WTC11 (cell line): ENCODE measurements around the gene NLRP6. TPM values are rescaled to one million over a fixed set of nuclear protein-coding genes. Genes with fewer than 3 reads are reported as not detected.

Source experiments
- ATAC-seq: fragments of 200-7000 bp; cut with Tn5 transposase; 2 replicates; pipeline ENCODE4 v1.10.0; 2021; ENCODE audit warnings: mild to moderate bottlenecking, moderate library complexity
- CTCF ChIA-PET: fragments of 300-600 bp; sonication (Branson Sonifier 250); formaldehyde crosslinking; loops from one replicate; lab custom pipeline; 2021; ENCODE audit warnings: antibody characterized with exemption; lab: Charles Lee
- POLR2A ChIA-PET: fragments of 350-600 bp; sonication (Branson Sonifier 250); formaldehyde crosslinking; loops from one replicate; lab custom pipeline; 2021; ENCODE audit warnings: antibody characterized with exemption; lab: Charles Lee
- DNase-seq: peaks from one replicate; pipeline ENCODE4 v3.0.0; 2021; ENCODE audit warnings: low spot score
- H3K27ac Mint-ChIP-seq: 2 replicates; pipeline ENCODE4 v1.8.0; 2021; ENCODE audit warnings: mixed read lengths
- H3K27me3 Mint-ChIP-seq: 2 replicates; pipeline ENCODE4 v1.8.0; 2021; ENCODE audit warnings: low read depth, mild to moderate bottlenecking, moderate library complexity, mixed read lengths
- H3K36me3 Mint-ChIP-seq: 2 replicates; pipeline ENCODE4 v1.8.0; 2021; ENCODE audit warnings: mixed read lengths
- H3K4me1 Mint-ChIP-seq: 2 replicates; pipeline ENCODE4 v1.8.0; 2022; ENCODE audit warnings: mixed read lengths
- H3K4me3 Mint-ChIP-seq: 2 replicates; pipeline ENCODE4 v1.8.0; 2021; ENCODE audit warnings: mild to moderate bottlenecking, moderate library complexity, mixed read lengths
- H3K9me3 Mint-ChIP-seq: 2 replicates; pipeline ENCODE4 v1.8.0; 2021; ENCODE audit warnings: mixed read lengths
- AFF4 ChIP-seq: sonication (generic); formaldehyde crosslinking; IDR thresholded peaks from 2 replicates; pipeline ENCODE4 v1.8.1; 2023; ENCODE audit warnings: mild to moderate bottlenecking, missing genetic modification reagents, borderline replicate concordance
- ATF2 ChIP-seq: sonication (generic); formaldehyde crosslinking; IDR thresholded peaks from 2 replicates; pipeline ENCODE4 v1.8.1; 2022; ENCODE audit warnings: low read depth, missing genetic modification reagents, borderline replicate concordance
- CDX4 ChIP-seq: fragments of 250-450 bp; sonication (Bioruptor Pico); IDR thresholded peaks from 2 replicates; pipeline ENCODE4 v1.9.0; 2021; ENCODE audit warnings: moderate library complexity, mild to moderate bottlenecking, inconsistent platforms, borderline replicate concordance
- E2F4 ChIP-seq: sonication (generic); formaldehyde crosslinking; IDR thresholded peaks from 2 replicates; pipeline ENCODE4 v1.8.1; 2022; ENCODE audit warnings: low read depth, mild to moderate bottlenecking, moderate library complexity, missing genetic modification reagents, borderline replicate concordance
- FOXJ3 ChIP-seq: sonication (generic); formaldehyde crosslinking; IDR thresholded peaks from 2 replicates; pipeline ENCODE4 v1.9.0; 2021; ENCODE audit warnings: missing genetic modification reagents, mild to moderate bottlenecking, borderline replicate concordance
- FOXK1 ChIP-seq: sonication (generic); formaldehyde crosslinking; IDR thresholded peaks from 2 replicates; pipeline ENCODE4 v1.8.0; 2022; ENCODE audit warnings: mild to moderate bottlenecking, moderate library complexity, missing genetic modification reagents
- GRHL2 ChIP-seq: fragments of 250-450 bp; sonication (Bioruptor Pico); IDR thresholded peaks from 2 replicates; pipeline ENCODE4 v1.8.0; 2022; ENCODE audit warnings: mild to moderate bottlenecking, moderate library complexity; ENCODE audit not compliant: insufficient replicate concordance, severe bottlenecking
- GTF2I ChIP-seq: fragments of 250-450 bp; sonication (Bioruptor Pico); conservative IDR thresholded peaks from 2 replicates; pipeline ENCODE4 v1.4.0; 2021; ENCODE audit warnings: mild to moderate bottlenecking
- IRF1 ChIP-seq: sonication (generic); formaldehyde crosslinking; IDR thresholded peaks from 2 replicates; pipeline ENCODE4 v1.8.0; 2023; ENCODE audit warnings: missing genetic modification reagents
- JUN ChIP-seq: sonication (generic); formaldehyde crosslinking; IDR thresholded peaks from 2 replicates; pipeline ENCODE4 v1.8.0; 2023; ENCODE audit warnings: mild to moderate bottlenecking, missing genetic modification reagents
- MXD4 ChIP-seq: fragments of 250-450 bp; sonication (Bioruptor Pico); IDR thresholded peaks from 2 replicates; pipeline ENCODE4 v1.8.0; 2021; ENCODE audit warnings: mild to moderate bottlenecking, moderate library complexity, borderline replicate concordance
- NR1H2 ChIP-seq: sonication (generic); formaldehyde crosslinking; IDR thresholded peaks from 2 replicates; pipeline ENCODE4 v1.9.0; 2021; ENCODE audit warnings: mild to moderate bottlenecking, moderate library complexity, missing genetic modification reagents
- PREB ChIP-seq: sonication (generic); formaldehyde crosslinking; IDR thresholded peaks from 2 replicates; pipeline ENCODE4 v1.8.1; 2022; ENCODE audit warnings: mild to moderate bottlenecking, missing genetic modification reagents, moderate library complexity, borderline replicate concordance
- PRRX2 ChIP-seq: fragments of 250-450 bp; sonication (Bioruptor Pico); IDR thresholded peaks from 2 replicates; pipeline ENCODE4 v1.8.0; 2021; ENCODE audit warnings: mild to moderate bottlenecking
- RORB ChIP-seq: fragments of 250-450 bp; sonication (Bioruptor Pico); IDR thresholded peaks from 2 replicates; pipeline ENCODE4 v1.9.0; 2021; ENCODE audit warnings: mild to moderate bottlenecking
- SMAD3 ChIP-seq: sonication (generic); formaldehyde crosslinking; IDR thresholded peaks from 2 replicates; pipeline ENCODE4 v1.8.0; 2022; ENCODE audit warnings: missing genetic modification reagents, mild to moderate bottlenecking, borderline replicate concordance
- ZNF232 ChIP-seq: sonication (generic); formaldehyde crosslinking; IDR thresholded peaks from 2 replicates; pipeline ENCODE4 v1.8.0; 2022; ENCODE audit warnings: mild to moderate bottlenecking, missing genetic modification reagents
- ZNF281 ChIP-seq: sonication (generic); formaldehyde crosslinking; IDR thresholded peaks from 2 replicates; pipeline ENCODE4 v1.8.0; 2023; ENCODE audit warnings: mild to moderate bottlenecking, missing genetic modification reagents
- ZNF317 ChIP-seq: sonication (generic); formaldehyde crosslinking; IDR thresholded peaks from 2 replicates; pipeline ENCODE4 v1.8.1; 2023; ENCODE audit warnings: low read depth, mild to moderate bottlenecking, moderate library complexity, missing genetic modification reagents, borderline replicate concordance
- ZNF532 ChIP-seq: fragments of 250-450 bp; sonication (Bioruptor Pico); IDR thresholded peaks from 2 replicates; pipeline ENCODE4 v1.9.0; 2021; ENCODE audit warnings: mild to moderate bottlenecking, borderline replicate concordance
- total RNA-seq: library from RNA; stranded (reverse); gene quantifications from 3 replicates; pipeline ENCODE4 v1.2.3, GENCODE V29; 2021

The NLRP6 gene
- total RNA-seq, 1 experiment from 2014 or later, result 0.09 TPM

GRCh38 chr11:304061-304506 is 25.9 kb downstream of the NLRP6 start:
- POLR2A ChIA-PET, result interaction anchor here (1.6 kb wide), 1 partner anchor 13 kb away, joined by 5 read pairs; no protein-coding TSS in a partner anchor
- Mint-ChIP-seq H3K27me3 (no peaks in the 10 kb centered on the region), H3K9me3 (no peaks in the 10 kb centered on the region), H3K4me1 (peaks cover 75% of the 10 kb centered on the region), H3K27ac (peak overlapping the region; percentile 94), H3K4me3 (no peak overlapping the region), H3K36me3 (no peaks in the 10 kb centered on the region)
- DNase-seq (no peak), ATAC-seq (no peak)
- TF ChIP-seq RORB (CRISPR knock-in tag), result no peak
- no peak for TF ChIP-seq ATF2 (CRISPR knock-in tag)
- TF ChIP-seq IRF1, result no peak
- no peak for TF ChIP-seq PRRX2
- no peak for TF ChIP-seq FOXJ3 (CRISPR knock-in tag)
- TF ChIP-seq NR1H2 (CRISPR knock-in tag), result no peak
- TF ChIP-seq MXD4 (CRISPR knock-in tag), result no peak
- TF ChIP-seq ZNF281 (CRISPR knock-in tag), result no peak
- TF ChIP-seq AFF4 (CRISPR knock-in tag), result no peak
- no peak for TF ChIP-seq ZNF317 (CRISPR knock-in tag)
- TF ChIP-seq GTF2I, result no peak
- no peak for TF ChIP-seq FOXK1 (CRISPR knock-in tag)
- no peak for TF ChIP-seq ZNF532 (CRISPR knock-in tag)
- TF ChIP-seq ZNF232, result no peak
- no peak for TF ChIP-seq CDX4 (CRISPR knock-in tag)
- no peak for TF ChIP-seq GRHL2
- no peak for TF ChIP-seq E2F4 (CRISPR knock-in tag)
- TF ChIP-seq PREB, result no peak
- no peak for TF ChIP-seq SMAD3 (CRISPR knock-in tag)
- no peak for TF ChIP-seq JUN (CRISPR knock-in tag)
- CTCF ChIA-PET, result interaction anchor here (1.0 to 3.2 kb wide), 8 partner anchors 14 to 86 kb away, joined by 3 to 36 read pairs (median 12); partner anchors contain the start of gene PGGHG
